Stomach (tissue), 9 donors: ENCODE data around the gene ACLY. TPM values are rescaled to one million over a fixed set of nuclear protein-coding genes. Genes with fewer than 3 reads are reported as not detected.

Experiments
- DNase-seq, 2 donors: peaks; one replicate each; pipeline versions ENCODE4 v3.0.0 to v3.0.0-alpha.2; 2013 to 2019
- H3K27ac ChIP-seq, 5 donors: fragments of 200-600 bp in 4 of 5; sonication (generic) in 4 of 5; one replicate each; pipeline ENCODE4 v1.5.1; 2013 to 2019; ENCODE audit warnings: mild to moderate bottlenecking in 1 of 5, moderate library complexity in 1 of 5
- H3K27me3 ChIP-seq, 3 donors: fragments of 200-600 bp; sonication (generic); one replicate each; pipeline ENCODE4 v1.5.1; 2017 to 2019; ENCODE audit warnings: mixed run types in 1 of 3
- H3K36me3 ChIP-seq, 4 donors: fragments of 200-600 bp; sonication (generic); 1 replicate in 3 of 4; 2 replicates in 1 of 4; pipeline ENCODE4 v1.5.1; 2016 to 2019
- H3K4me1 ChIP-seq, 4 donors: fragments of 200-600 bp; sonication (generic); one replicate each; pipeline ENCODE4 v1.5.1; 2016 to 2019
- H3K4me3 ChIP-seq, 4 donors: fragments of 200-600 bp; sonication (generic) in 3 of 4; one replicate each; pipeline ENCODE4 v1.5.1; 2016 to 2019; ENCODE audit warnings: mild to moderate bottlenecking in 1 of 4
- H3K9me3 ChIP-seq, 4 donors: fragments of 200-600 bp; sonication (generic); one replicate each; pipeline ENCODE4 v1.5.1; 2016 to 2019
- CTCF ChIP-seq, 7 experiments: fragments of 450-650 bp in 4 of 7; fragments of 200-600 bp in 3 of 7; sonication (generic) in 3 of 7; IDR thresholded peaks; one replicate each; pipeline ENCODE4 v1.5.1; 2016 to 2019; ENCODE audit warnings: antibody characterized with exemption in 7 of 7, control low read depth in 2 of 7, mild to moderate bottlenecking in 1 of 7
- EP300 ChIP-seq: sonication (generic); formaldehyde crosslinking; IDR thresholded peaks from one replicate; pipeline ENCODE4 v1.6.1; 2017; ENCODE audit warnings: antibody characterized with exemption
- POLR2A ChIP-seq, 4 donors: fragments of 450-650 bp; IDR thresholded peaks; one replicate each; pipeline ENCODE4 v1.6.1; 2016; ENCODE audit warnings: antibody characterized with exemption in 4 of 4, control low read depth in 2 of 4, mild to moderate bottlenecking in 1 of 4, moderate library complexity in 1 of 4
- POLR2AphosphoS5 ChIP-seq, 3 donors: sonication (generic); formaldehyde crosslinking; IDR thresholded peaks; one replicate each; pipeline ENCODE4 v1.6.1; 2016; ENCODE audit warnings: antibody characterized with exemption in 3 of 3
- WGBS, 5 donors: extraction: QIAGEN DNeasy Blood & Tissue Kit in 3 of 5; methylation state at CpG; one replicate each; pipeline versions ENCODE4 v1.1.5 to v1.1.7; 2013 to 2018; 5-methylcytosine and 5-hydroxymethylcytosine counted together
- intact Hi-C: fragments of 100-400 bp; cut with DNase I; formaldehyde crosslinking; loops from one replicate; pipeline ENCODE4 v1.15.1; 2023; ENCODE audit warnings: low total_unique reads
- polyA plus RNA-seq, 3 donors: library from polyadenylated mRNA; stranded (reverse); fragments of 200-250 nt; gene quantifications; one replicate each; pipeline ENCODE4 v1.2.3, GENCODE V29; 2013
- total RNA-seq, 5 donors: library from RNA; depleted of rRNA; stranded (reverse); fragments of >200 nt; gene quantifications; one replicate each; pipeline versions ENCODE4 v1.1.0 to v1.2.3, GENCODE V29; 2014 to 2016
- donor health status: healthy with polysubstance abuse.
- donor health status: Bipolar disorder and iron deficiency.
- donor health status: healthy.

The ACLY gene
- total and polyA plus RNA-seq, 8 donors: 19.8 to 121 (median 36.9) TPM

- 0 to 1% (median 0%) methylated on average over 51 to 71 of the region's 71 CpGs for WGBS, 5 donors
- Histone ChIP-seq H3K4me1 (peaks cover 22 to 62% (median 50%) of the 10 kb centered on the region in 4 donors), H3K9me3 (no peaks in the 10 kb centered on the region), H3K27me3 (no peaks in the 10 kb centered on the region), H3K4me3 (peak within 1 kb of the TSS; percentile 72 to 93 (median 85)), H3K36me3 (peaks cover 5 to 38% (median 34%) of the 10 kb centered on the region in 4 donors), H3K27ac (peak within 1 kb of the TSS; percentile 84 to 94 (median 91))
- peak; percentile 94 to 97 for DNase-seq
- TF ChIP-seq CTCF (IDR thresholded peaks at IDR 0.05) (no peak), POLR2AphosphoS5 (IDR thresholded peaks at IDR 0.05) (peak; percentile 48 to 94 (median 88)), POLR2A (IDR thresholded peaks at IDR 0.05) (peak in 1 of 4 donors; percentile 29), EP300 (no peak)
- intact Hi-C loops: no loop called here
Observed at GRCh38 chr17:41966463-41967140, 47.9 kb upstream of the ACLY start, which contains the start of gene CNP. Gene CNP (plus strand): TSS chr17:41966795. CDS start chr17:41966885, 90 bp downstream.

GRCh38 chr17:41965694-41966462 lies 47.1 kb upstream of the ACLY start:
- Histone ChIP-seq H3K27ac (peak overlapping the region; percentile 84 to 94 (median 91)), H3K4me3 (peak overlapping the region; percentile 72 to 93 (median 85)), H3K9me3 (no peaks in the 10 kb centered on the region), H3K27me3 (no peaks in the 10 kb centered on the region), H3K4me1 (peaks cover 21 to 55% (median 46%) of the 10 kb centered on the region in 4 donors), H3K36me3 (peaks cover 5 to 30% (median 28%) of the 10 kb centered on the region in 4 donors)
- no peak for TF ChIP-seq POLR2A (IDR thresholded peaks at IDR 0.05)
- TF ChIP-seq POLR2AphosphoS5 (IDR thresholded peaks at IDR 0.05): peak in 2 of 3 donors; percentile 4 to 58
- WGBS, 5 donors: 3 to 7% (median 4%) methylated on average over 18 of the region's 18 CpGs
- intact Hi-C loops: no loop called here
- DNase-seq: peak; percentile 89 to 90

GRCh38 chr17:41962768-41963434 lies 44.1 kb upstream of the ACLY start:
- peak; percentile 80 to 92 for DNase-seq
- WGBS, 5 donors: 22 to 24% (median 22%) methylated on average over 8 to 9 of the region's 9 CpGs
- peaks cover 16 to 25% (median 24%) of the 10 kb centered on the region in 4 donors for H3K4me1 ChIP-seq
- H3K36me3 ChIP-seq: peaks cover 0 to under 1% (median under 1%) of the 10 kb centered on the region in 4 donors
- H3K4me3 ChIP-seq: no peak overlapping the region
- H3K27ac ChIP-seq: no peak overlapping the region
- intact Hi-C loops: loop anchor here (5.0 kb wide), 2 partner anchors 64 to 154 kb away; no protein-coding TSS in a partner anchor
- no peaks in the 10 kb centered on the region for H3K27me3 ChIP-seq
- TF ChIP-seq CTCF (IDR thresholded peaks at IDR 0.05) (peak in 5 of 7 experiments; percentile 64 to 90 (median 82)), POLR2AphosphoS5 (IDR thresholded peaks at IDR 0.05) (peak in 1 of 3 donors; percentile 49), EP300 (no peak)
- no peaks in the 10 kb centered on the region for H3K9me3 ChIP-seq

- Histone ChIP-seq H3K27me3 (no peaks in the 10 kb centered on the region), H3K4me3 (no peak overlapping the region), H3K27ac (no peak overlapping the region), H3K36me3 (no peaks in the 10 kb centered on the region), H3K4me1 (peaks cover 10 to 17% (median 16%) of the 10 kb centered on the region in 4 donors), H3K9me3 (no peaks in the 10 kb centered on the region)
- DNase-seq: peak in 1 of 2 donors; percentile 54
- no peak for TF ChIP-seq CTCF (IDR thresholded peaks at IDR 0.05)
- TF ChIP-seq POLR2A (IDR thresholded peaks at IDR 0.05): no peak
- TF ChIP-seq EP300: no peak
- TF ChIP-seq POLR2AphosphoS5 (IDR thresholded peaks at IDR 0.05): no peak
- intact Hi-C loops: loop anchor here (5.0 kb wide), 2 partner anchors 65 to 155 kb away; no protein-coding TSS in a partner anchor
- 66 to 88% (median 72%) methylated on average over 5 of the region's 5 CpGs for WGBS, 5 donors
Observed at GRCh38 chr17:41962111-41962510, 43.4 kb upstream of the ACLY start.
